HepG2 (cell line): ENCODE results near the gene GPSM1. TPM values are rescaled to one million over a fixed set of nuclear protein-coding genes. Genes with fewer than 3 reads are reported as not detected.

ENCODE experiments used
- CAMTA2 ChIP-seq: sonication (generic); formaldehyde crosslinking; IDR thresholded peaks from 2 replicates; pipeline ENCODE4 v1.4.0; 2020; ENCODE audit warnings: mild to moderate bottlenecking, missing genetic modification reagents, borderline replicate concordance
- GATAD2A ChIP-seq: IDR thresholded peaks from 2 replicates; pipeline ENCODE4 v1.6.1; 2016
- HNF4G ChIP-seq, 2 experiments: sonication (generic) in 1 of 2; formaldehyde crosslinking in 1 of 2; IDR thresholded peaks; 2 replicates each; pipeline versions ENCODE4 v1.4.0 to v1.6.1; 2011 to 2020; ENCODE audit warnings: borderline replicate concordance in 2 of 2, low read depth in 2 of 2, mild to moderate bottlenecking in 2 of 2, low read length in 1 of 2, missing genetic modification reagents in 1 of 2, moderate library complexity in 1 of 2
- KLF15 ChIP-seq: sonication (generic); formaldehyde crosslinking; IDR thresholded peaks from 2 replicates; pipeline ENCODE4 v1.8.1; 2023; ENCODE audit warnings: borderline replicate concordance, mild to moderate bottlenecking, inconsistent platforms, missing genetic modification reagents, mixed read lengths
- NFYC ChIP-seq: IDR thresholded peaks from 2 replicates; pipeline ENCODE4 v1.6.1; 2016; ENCODE audit warnings: missing genetic modification reagents, missing compliant biosample characterization
- SALL2 ChIP-seq: sonication (generic); formaldehyde crosslinking; IDR thresholded peaks from 2 replicates; pipeline ENCODE4 v1.8.1; 2023; ENCODE audit warnings: mild to moderate bottlenecking, missing genetic modification reagents, inconsistent platforms
- SOX5 ChIP-seq: IDR thresholded peaks from 2 replicates; pipeline ENCODE4 v1.6.1; 2016; ENCODE audit warnings: borderline replicate concordance
- SP5 ChIP-seq: IDR thresholded peaks from 2 replicates; pipeline ENCODE4 v1.6.1; 2016; ENCODE audit warnings: low read depth, borderline replicate concordance
- TBX2 ChIP-seq: sonication (generic); formaldehyde crosslinking; IDR thresholded peaks from 2 replicates; pipeline ENCODE4 v1.5.0; 2020; ENCODE audit warnings: missing genetic modification reagents, mild to moderate bottlenecking, borderline replicate concordance
- XRCC5 ChIP-seq: fragments of 200-400 bp; formaldehyde crosslinking; optimal IDR thresholded peaks from 2 replicates; pipeline ENCODE3; 2017; ENCODE audit warnings: mild to moderate bottlenecking, low read length
- YY1 ChIP-seq: IDR thresholded peaks from 2 replicates; pipeline ENCODE4 v1.6.1; 2011; ENCODE audit warnings: low read length, low read depth, moderate library complexity, mild to moderate bottlenecking; ENCODE audit not compliant: insufficient read depth, insufficient replicate concordance
- ZFX ChIP-seq: sonication (generic); formaldehyde crosslinking; IDR thresholded peaks from 2 replicates; pipeline ENCODE4 v1.4.0; 2020; ENCODE audit warnings: mild to moderate bottlenecking, low read depth, missing genetic modification reagents, moderate library complexity
- ZNF12 ChIP-seq: sonication (generic); formaldehyde crosslinking; IDR thresholded peaks from 2 replicates; pipeline ENCODE4 v1.5.0; 2020; ENCODE audit warnings: missing genetic modification reagents
- ZNF432 ChIP-seq: sonication (generic); formaldehyde crosslinking; IDR thresholded peaks from 2 replicates; pipeline ENCODE4 v1.5.0; 2020; ENCODE audit warnings: missing genetic modification reagents, mild to moderate bottlenecking, borderline replicate concordance
- ZNF652 ChIP-seq: IDR thresholded peaks from 2 replicates; pipeline ENCODE4 v1.6.1; 2016; ENCODE audit warnings: low read depth, borderline replicate concordance
- ZNF761 ChIP-seq: sonication (generic); formaldehyde crosslinking; conservative IDR thresholded peaks from 2 replicates; pipeline ENCODE4 v1.4.0; 2020; ENCODE audit warnings: mild to moderate bottlenecking, missing genetic modification reagents
- ZSCAN21 ChIP-seq: sonication (generic); formaldehyde crosslinking; IDR thresholded peaks from 2 replicates; pipeline ENCODE4 v1.8.0; 2022; ENCODE audit warnings: mild to moderate bottlenecking, missing genetic modification reagents, moderate library complexity, borderline replicate concordance
- polyA plus RNA-seq, 8 experiments: library from polyadenylated mRNA; depleted of rRNA in 3 of 8; stranded (reverse) in 7 of 8; unstranded in 1 of 8; fragments of >200 nt; fragmentation: Illumina TruSeq in 4 of 8; extraction: Trizol in 4 of 8; gene quantifications; 2 replicates each; pipeline versions ENCODE4 v1.2.1 to v1.2.3, GENCODE V29; 2011 to 2016; ENCODE audit warnings: low read depth in 4 of 8, missing spikeins in 1 of 8, mixed read lengths in 1 of 8; ENCODE audit not compliant: insufficient read depth in 1 of 8
- total RNA-seq, 5 experiments: library from RNA; depleted of rRNA; stranded (reverse); fragments of >200 nt; fragmentation: Illumina TruSeq; extraction: Trizol; gene quantifications; 2 replicates each; pipeline ENCODE4 v1.2.3, GENCODE V29; 2016; ENCODE audit warnings: low read depth in 1 of 5
- TF ChIP-seq, protein P1 (sequence below): sonication (generic); formaldehyde crosslinking; IDR thresholded peaks from 2 replicates; pipeline ENCODE4 v1.4.0; 2020; ENCODE audit warnings: missing genetic modification reagents, mild to moderate bottlenecking, borderline replicate concordance
- TF ChIP-seq, protein P2 (sequence below): sonication (generic); formaldehyde crosslinking; IDR thresholded peaks from 2 replicates; pipeline ENCODE4 v1.4.0; 2020; ENCODE audit warnings: missing genetic modification reagents
- TF ChIP-seq, protein P3 (sequence below), 2 experiments: sonication (generic) in 1 of 2; formaldehyde crosslinking in 1 of 2; IDR thresholded peaks; 2 replicates each; pipeline versions ENCODE4 v1.4.0 to v1.6.1; 2018 to 2020; ENCODE audit warnings: missing genetic modification reagents in 2 of 2, borderline replicate concordance in 1 of 2, low read depth in 1 of 2, mild to moderate bottlenecking in 1 of 2, missing biosample characterization in 1 of 2

The GPSM1 gene
- total and polyA plus RNA-seq, 2 of the 13 experiments (the other 11 are each of a cell fraction or from before 2014, with no cell fraction given) = 1.0 to 2.4 TPM

DNA sequence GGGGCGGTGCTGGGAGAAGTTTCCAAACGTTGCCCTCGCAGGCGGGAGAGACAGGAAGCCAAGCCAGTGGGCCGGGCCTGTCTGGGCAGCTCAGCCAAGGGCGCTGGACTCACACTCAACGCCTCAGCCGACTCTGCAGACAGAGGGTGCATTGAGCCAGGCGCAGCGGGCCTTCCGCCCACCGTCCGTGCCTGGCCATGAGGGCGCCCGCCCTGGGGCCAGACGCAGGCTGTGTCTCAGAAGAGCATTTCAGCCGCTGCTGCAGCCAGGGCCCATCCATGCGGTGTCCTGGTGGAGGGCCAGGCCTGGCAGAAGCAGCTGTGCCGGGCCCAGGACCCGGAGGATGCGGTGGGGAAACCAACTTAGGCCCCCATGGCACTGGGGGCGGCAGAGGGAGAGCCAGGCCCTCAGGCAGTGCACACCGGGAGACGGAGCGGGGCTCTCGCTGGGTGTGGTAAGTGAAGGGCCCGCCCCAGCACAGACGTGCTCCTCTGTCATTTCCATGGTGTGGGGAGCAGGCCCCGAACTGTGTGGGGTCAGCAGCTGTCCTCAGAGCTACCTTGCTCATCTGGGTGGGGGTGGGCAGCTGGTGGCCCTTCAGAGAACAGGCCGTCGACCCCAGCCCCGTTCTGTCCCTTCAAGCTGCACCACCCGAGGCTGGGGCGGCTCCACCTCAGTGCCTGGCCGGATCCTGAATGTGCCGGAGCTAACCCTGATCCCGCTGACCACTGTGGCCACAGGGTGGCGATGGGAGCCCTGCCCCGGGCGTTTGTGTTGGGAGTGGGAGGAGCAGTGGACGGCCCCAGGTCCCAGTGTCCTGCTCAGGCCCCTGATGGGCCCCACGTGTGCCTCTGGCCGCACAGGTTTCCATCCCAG is 18.2 kb downstream of the GPSM1 start (continued):
- TF ChIP-seq, protein P1, sequence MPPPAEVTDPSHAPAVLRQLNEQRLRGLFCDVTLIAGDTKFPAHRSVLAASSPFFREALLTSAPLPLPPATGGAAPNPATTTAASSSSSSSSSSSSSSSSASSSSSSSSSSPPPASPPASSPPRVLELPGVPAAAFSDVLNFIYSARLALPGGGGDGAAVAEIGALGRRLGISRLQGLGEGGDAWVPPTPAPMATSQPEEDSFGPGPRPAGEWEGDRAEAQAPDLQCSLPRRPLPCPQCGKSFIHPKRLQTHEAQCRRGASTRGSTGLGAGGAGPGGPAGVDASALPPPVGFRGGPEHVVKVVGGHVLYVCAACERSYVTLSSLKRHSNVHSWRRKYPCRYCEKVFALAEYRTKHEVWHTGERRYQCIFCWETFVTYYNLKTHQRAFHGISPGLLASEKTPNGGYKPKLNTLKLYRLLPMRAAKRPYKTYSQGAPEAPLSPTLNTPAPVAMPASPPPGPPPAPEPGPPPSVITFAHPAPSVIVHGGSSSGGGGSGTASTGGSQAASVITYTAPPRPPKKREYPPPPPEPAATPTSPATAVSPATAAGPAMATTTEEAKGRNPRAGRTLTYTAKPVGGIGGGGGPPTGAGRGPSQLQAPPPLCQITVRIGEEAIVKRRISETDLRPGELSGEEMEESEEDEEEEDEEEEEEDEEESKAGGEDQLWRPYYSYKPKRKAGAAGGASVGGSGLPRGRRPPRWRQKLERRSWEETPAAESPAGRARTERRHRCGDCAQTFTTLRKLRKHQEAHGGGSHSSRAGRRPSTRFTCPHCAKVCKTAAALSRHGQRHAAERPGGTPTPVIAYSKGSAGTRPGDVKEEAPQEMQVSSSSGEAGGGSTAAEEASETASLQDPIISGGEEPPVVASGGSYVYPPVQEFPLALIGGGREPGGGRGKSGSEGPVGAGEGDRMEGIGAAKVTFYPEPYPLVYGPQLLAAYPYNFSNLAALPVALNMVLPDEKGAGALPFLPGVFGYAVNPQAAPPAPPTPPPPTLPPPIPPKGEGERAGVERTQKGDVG (CRISPR knock-in tag) = no peak
- TF ChIP-seq SP5 (CRISPR knock-in tag) (peak; percentile 96), CAMTA2 (CRISPR knock-in tag) (no peak), ZNF432 (no peak), SOX5 (CRISPR knock-in tag) (peak; percentile 48; the same call in 1 of the 2 replicates), XRCC5 (peak; percentile 67), ZFX (CRISPR knock-in tag) (peak; percentile 68), ZSCAN21 (CRISPR knock-in tag) (peak; percentile 57), ZNF652 (CRISPR knock-in tag) (no peak), YY1 (peak; percentile 69), SALL2 (CRISPR knock-in tag) (peak; percentile 47; the same call in 1 of the 2 replicates), KLF15 (CRISPR knock-in tag) (peak; percentile 47; the same call in 1 of the 2 replicates), HNF4G (IDR thresholded peaks at IDR 0.05; ENCODE audit: borderline replicate concordance, low read depth, low read length) (no peak), HNF4G (CRISPR knock-in tag; IDR thresholded peaks at IDR 0.05; ENCODE audit: borderline replicate concordance, low read depth) (peak; percentile 18; the same call in 1 of the 2 replicates), GATAD2A (CRISPR knock-in tag) (peak; percentile 45), ZNF12 (CRISPR knock-in tag) (peak; percentile 21; the same call in 1 of the 2 replicates), ZNF761 (CRISPR knock-in tag) (peak; percentile 22; the same call in 1 of the 2 replicates), TBX2 (CRISPR knock-in tag) (peak; percentile 54; the same call in 1 of the 2 replicates), NFYC (no peak)
- TF ChIP-seq, protein P2, sequence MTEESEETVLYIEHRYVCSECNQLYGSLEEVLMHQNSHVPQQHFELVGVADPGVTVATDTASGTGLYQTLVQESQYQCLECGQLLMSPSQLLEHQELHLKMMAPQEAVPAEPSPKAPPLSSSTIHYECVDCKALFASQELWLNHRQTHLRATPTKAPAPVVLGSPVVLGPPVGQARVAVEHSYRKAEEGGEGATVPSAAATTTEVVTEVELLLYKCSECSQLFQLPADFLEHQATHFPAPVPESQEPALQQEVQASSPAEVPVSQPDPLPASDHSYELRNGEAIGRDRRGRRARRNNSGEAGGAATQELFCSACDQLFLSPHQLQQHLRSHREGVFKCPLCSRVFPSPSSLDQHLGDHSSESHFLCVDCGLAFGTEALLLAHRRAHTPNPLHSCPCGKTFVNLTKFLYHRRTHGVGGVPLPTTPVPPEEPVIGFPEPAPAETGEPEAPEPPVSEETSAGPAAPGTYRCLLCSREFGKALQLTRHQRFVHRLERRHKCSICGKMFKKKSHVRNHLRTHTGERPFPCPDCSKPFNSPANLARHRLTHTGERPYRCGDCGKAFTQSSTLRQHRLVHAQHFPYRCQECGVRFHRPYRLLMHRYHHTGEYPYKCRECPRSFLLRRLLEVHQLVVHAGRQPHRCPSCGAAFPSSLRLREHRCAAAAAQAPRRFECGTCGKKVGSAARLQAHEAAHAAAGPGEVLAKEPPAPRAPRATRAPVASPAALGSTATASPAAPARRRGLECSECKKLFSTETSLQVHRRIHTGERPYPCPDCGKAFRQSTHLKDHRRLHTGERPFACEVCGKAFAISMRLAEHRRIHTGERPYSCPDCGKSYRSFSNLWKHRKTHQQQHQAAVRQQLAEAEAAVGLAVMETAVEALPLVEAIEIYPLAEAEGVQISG (CRISPR knock-in tag) = peak; percentile 45
- TF ChIP-seq, protein P3, sequence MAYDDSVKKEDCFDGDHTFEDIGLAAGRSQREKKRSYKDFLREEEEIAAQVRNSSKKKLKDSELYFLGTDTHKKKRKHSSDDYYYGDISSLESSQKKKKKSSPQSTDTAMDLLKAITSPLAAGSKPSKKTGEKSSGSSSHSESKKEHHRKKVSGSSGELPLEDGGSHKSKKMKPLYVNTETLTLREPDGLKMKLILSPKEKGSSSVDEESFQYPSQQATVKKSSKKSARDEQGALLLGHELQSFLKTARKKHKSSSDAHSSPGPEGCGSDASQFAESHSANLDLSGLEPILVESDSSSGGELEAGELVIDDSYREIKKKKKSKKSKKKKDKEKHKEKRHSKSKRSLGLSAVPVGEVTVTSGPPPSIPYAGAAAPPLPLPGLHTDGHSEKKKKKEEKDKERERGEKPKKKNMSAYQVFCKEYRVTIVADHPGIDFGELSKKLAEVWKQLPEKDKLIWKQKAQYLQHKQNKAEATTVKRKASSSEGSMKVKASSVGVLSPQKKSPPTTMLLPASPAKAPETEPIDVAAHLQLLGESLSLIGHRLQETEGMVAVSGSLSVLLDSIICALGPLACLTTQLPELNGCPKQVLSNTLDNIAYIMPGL (CRISPR knock-in tag; IDR thresholded peaks at IDR 0.05; ENCODE audit: borderline replicate concordance in 1 of 2, low read depth in 1 of 2) = peak; percentile 73 to 85
